HEK293 (cell line): Measurements from ENCODE around the gene FOXL2NB.

Experiments
- CTCF ChIA-PET: fragments of 350-600 bp; formaldehyde crosslinking; extraction: SDS; loops from one replicate; lab custom pipeline; 2021; ENCODE audit warnings: antibody characterized with exemption; lab: Yijun Ruan, JAX
- POLR2A ChIA-PET: fragments of 300-600 bp; formaldehyde crosslinking; extraction: SDS; loops from one replicate; lab custom pipeline; 2020; ENCODE audit warnings: antibody characterized with exemption, inconsistent platforms; lab: Yijun Ruan, JAX
- H3K27ac ChIP-seq: fragments of 200-500 bp; sonication (Bioruptor generic); 2 replicates; pipeline ENCODE4 v1.5.1; 2014; ENCODE audit warnings: low read depth, low read length, control low read depth, inconsistent platforms; ENCODE audit errors: extremely low read depth
- H3K36me3 ChIP-seq, 2 experiments: fragments of 200-500 bp in 1 of 2; sonication (Bioruptor generic) in 1 of 2; 1 replicate in 1 of 2; 2 replicates in 1 of 2; pipeline ENCODE4 v1.5.1; 2014 to 2017; ENCODE audit warnings: inconsistent platforms in 2 of 2, low read length in 2 of 2; ENCODE audit not compliant: control insufficient read depth in 2 of 2, insufficient read depth in 1 of 2
- H3K4me1 ChIP-seq: fragments of 200-500 bp; sonication (Bioruptor generic); 2 replicates; pipeline ENCODE4 v1.5.1; 2014; ENCODE audit warnings: mild to moderate bottlenecking, low read length, inconsistent platforms; ENCODE audit not compliant: control insufficient read depth, insufficient read depth
- H3K4me3 ChIP-seq: 2 replicates; pipeline ENCODE4 v1.5.1; 2011; ENCODE audit warnings: low read depth, mild to moderate bottlenecking, control low read depth, low read length, moderate library complexity
- H3K9me3 ChIP-seq: fragments of 200-500 bp; sonication (Bioruptor generic); 2 replicates; pipeline ENCODE4 v1.5.1; 2014; ENCODE audit warnings: low read depth, low read length, inconsistent platforms; ENCODE audit not compliant: control insufficient read depth, insufficient read depth
- HOXC10 ChIP-seq: sonication (generic); formaldehyde crosslinking; IDR thresholded peaks from 2 replicates; pipeline ENCODE4 v1.8.1; 2023; ENCODE audit warnings: mild to moderate bottlenecking, missing genetic modification reagents
- ZNF138 ChIP-seq: fragments of 450-650 bp; formaldehyde crosslinking; IDR thresholded peaks from 2 replicates; pipeline ENCODE4 v1.5.1; 2016; ENCODE audit warnings: missing biosample characterization, missing genetic modification characterization, borderline replicate concordance
- ZNF596 ChIP-seq: fragments of 450-650 bp; IDR thresholded peaks from 2 replicates; pipeline ENCODE4 v1.5.0; 2018; ENCODE audit warnings: missing biosample characterization, mild to moderate bottlenecking, missing genetic modification characterization, moderate library complexity

Gene FOXL2NB

DNA sequence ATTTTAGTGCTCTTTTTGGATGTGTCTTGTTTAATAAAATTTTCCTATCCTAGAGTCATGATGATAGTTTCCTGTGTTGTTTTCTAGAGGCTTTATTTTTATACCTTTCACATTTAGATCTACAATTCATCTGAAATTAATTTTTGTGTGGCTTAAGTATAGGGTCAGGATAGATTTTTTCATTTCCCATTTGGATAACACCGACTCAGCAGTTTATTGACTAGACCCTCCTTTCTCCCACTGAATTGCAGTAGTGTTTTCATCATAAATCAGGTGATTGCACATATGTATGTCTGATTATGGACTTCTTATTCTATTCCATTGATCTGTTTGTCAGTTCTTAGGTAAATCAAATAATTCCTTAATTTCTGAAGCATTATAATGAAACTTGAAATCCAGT is 48.7 kb downstream of the FOXL2NB start:
- ChIA-PET CTCF (no interaction called here), POLR2A (no interaction called here)
- H3K4me3 ChIP-seq, result no peak overlapping the region
- H3K9me3 ChIP-seq, result no peaks in the 10 kb centered on the region
- no peak for TF ChIP-seq HOXC10
- no peak for TF ChIP-seq ZNF596 (tag by site-specific recombination)
- no peak for TF ChIP-seq ZNF138 (tag by site-specific recombination)
- TF ChIP-seq, all 188 proteins: peak for 0
- Histone ChIP-seq H3K36me3 (no peaks in the 10 kb centered on the region), H3K4me1 (no peaks in the 10 kb centered on the region), H3K27ac (no peak overlapping the region)
